AG04449 (cell line): Measurements from ENCODE around the gene FXYD2.
"Not testable (repeated sequence)": the region's sequence is repeated elsewhere in the genome, so short reads cannot be mapped to it uniquely, and the experiment has no call there.

Experiments
- CTCF ChIA-PET: fragments of 350-600 bp; formaldehyde crosslinking; extraction: SDS; loops from one replicate; lab custom pipeline; 2021; ENCODE audit warnings: antibody characterized with exemption; lab: Yijun Ruan, JAX
- POLR2A ChIA-PET: fragments of 400-600, 350-600 bp; formaldehyde crosslinking; extraction: SDS; loops from one replicate; lab custom pipeline; 2020; ENCODE audit warnings: antibody characterized with exemption, inconsistent platforms; lab: Yijun Ruan, JAX
- DNase-seq: peaks from one replicate; pipeline ENCODE4 v3.0.0-alpha.2; 2010; ENCODE audit warnings: low read depth, low spot score
- H3K4me3 ChIP-seq: 2 replicates; pipeline ENCODE4 v1.5.1; 2011; ENCODE audit warnings: low read depth, mild to moderate bottlenecking, control low read depth, low read length
- CTCF ChIP-seq: IDR thresholded peaks from one replicate; pipeline ENCODE4 v1.5.1; 2011; ENCODE audit warnings: mild to moderate bottlenecking, moderate library complexity, low read length, control low read depth, inconsistent platforms; ENCODE audit not compliant: insufficient read depth; ENCODE audit errors: missing control alignments

Gene FXYD2

GRCh38 chr11:117814766-117815261 lies 9.7 kb downstream of the FXYD2 start:
- ChIA-PET CTCF (interaction anchor here (1.1 to 11.7 kb wide), 5 partner anchors 8 to 389 kb away, joined by 3 to 316 read pairs (median 151); partner anchors contain the start of gene FXYD2), POLR2A (no interaction called here)
- H3K4me3 ChIP-seq, result no peak overlapping the region
- no peak for TF ChIP-seq CTCF
- no peak for DNase-seq

- TF ChIP-seq CTCF, result no peak
- no peak overlapping the region for H3K4me3 ChIP-seq
- POLR2A ChIA-PET, result no interaction called here
- CTCF ChIA-PET, result interaction anchor here (6.4 to 11.2 kb wide), 2 partner anchors 131 to 389 kb away, joined by 151 to 243 read pairs; no protein-coding TSS in a partner anchor
- no peak for DNase-seq
These were observed 10.3 kb downstream of the FXYD2 start for GRCh38 chr11:117814204-117814765.

DNA sequence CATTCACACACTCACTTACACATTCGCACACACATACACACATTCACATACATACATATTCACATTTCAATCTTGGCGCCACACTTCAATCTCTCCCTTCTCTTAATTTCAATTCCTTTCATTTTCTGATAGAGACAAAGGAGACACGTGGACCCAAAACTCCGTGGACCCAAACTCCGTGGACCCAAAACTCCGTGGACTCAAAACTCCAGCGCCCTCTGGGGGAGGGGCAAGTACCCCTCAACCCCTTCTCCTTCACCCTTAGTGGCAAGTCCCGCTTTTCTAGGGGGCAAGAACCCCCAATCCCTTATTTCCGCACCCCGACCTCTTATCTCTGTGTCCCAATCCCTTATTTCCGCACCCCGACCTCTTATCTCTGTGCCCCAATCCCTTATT lies 14.5 kb downstream of the FXYD2 start:
- POLR2A ChIA-PET, DNase-seq, H3K4me3 ChIP-seq: not testable (repeated sequence)
- CTCF ChIA-PET, result interaction anchor here (2.0 to 9.8 kb wide), 3 partner anchors 8 to 137 kb away, joined by 6 to 316 read pairs (median 144); partner anchors contain the start of gene FXYD2

GRCh38 chr11:117809236-117810055 lies 15.1 kb downstream of the FXYD2 start:
- no peak for DNase-seq
- peak; percentile 55 for TF ChIP-seq CTCF
- H3K4me3 ChIP-seq, result no peak overlapping the region
- CTCF ChIA-PET, result interaction anchor here (1.0 to 9.8 kb wide), 9 partner anchors 8 to 425 kb away, joined by 3 to 316 read pairs (median 33); partner anchors contain the start of gene FXYD2
- POLR2A ChIA-PET, result no interaction called here

DNA sequence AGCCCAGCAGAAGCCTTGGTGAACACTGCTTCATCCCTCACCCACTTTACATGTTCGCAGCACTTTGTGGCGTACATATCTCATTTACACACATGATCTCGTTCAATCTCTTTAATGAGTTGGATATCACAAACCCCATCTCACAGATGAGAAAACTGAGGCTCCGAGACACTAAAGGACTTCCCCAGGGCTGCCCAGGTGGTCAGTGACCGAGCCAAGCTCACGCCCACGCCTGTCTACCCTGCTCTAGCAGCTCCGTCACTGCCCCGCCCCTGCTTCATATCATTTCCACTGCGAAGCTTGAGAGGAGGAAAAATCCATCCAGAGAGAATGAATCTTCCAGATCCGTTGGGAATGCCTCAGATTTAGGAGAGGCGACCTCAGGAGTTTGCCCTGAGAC lies 15.8 kb downstream of the FXYD2 start:
- CTCF ChIA-PET, result interaction anchor here (0.7 to 9.8 kb wide), 17 partner anchors 8 to 425 kb away, joined by 3 to 316 read pairs (median 11); partner anchors contain the start of genes DSCAML1 and FXYD2
- H3K4me3 ChIP-seq, result no peak overlapping the region
- no peak for TF ChIP-seq CTCF
- no peak for DNase-seq
- POLR2A ChIA-PET, result no interaction called here

- no peak overlapping the region for H3K4me3 ChIP-seq
- CTCF ChIA-PET, result interaction anchor here (0.8 to 9.8 kb wide), 30 partner anchors 9 to 424 kb away, joined by 3 to 316 read pairs (median 4); partner anchors contain the start of genes DSCAML1 and FXYD2
- POLR2A ChIA-PET, result no interaction called here
- no peak for DNase-seq
- TF ChIP-seq CTCF, result peak; percentile 82
These were observed 16.8 kb downstream of the FXYD2 start for GRCh38 chr11:117807482-117808327.
